IPS-NIHi7 (cell line): ENCODE measurements around the gene GABRG1.

Experiments
- DNase-seq: peaks from one replicate; pipeline ENCODE4 v3.0.0; 2012; ENCODE audit warnings: mixed read lengths; ENCODE audit errors: extremely low spot score

GABRG1 gene

DNA sequence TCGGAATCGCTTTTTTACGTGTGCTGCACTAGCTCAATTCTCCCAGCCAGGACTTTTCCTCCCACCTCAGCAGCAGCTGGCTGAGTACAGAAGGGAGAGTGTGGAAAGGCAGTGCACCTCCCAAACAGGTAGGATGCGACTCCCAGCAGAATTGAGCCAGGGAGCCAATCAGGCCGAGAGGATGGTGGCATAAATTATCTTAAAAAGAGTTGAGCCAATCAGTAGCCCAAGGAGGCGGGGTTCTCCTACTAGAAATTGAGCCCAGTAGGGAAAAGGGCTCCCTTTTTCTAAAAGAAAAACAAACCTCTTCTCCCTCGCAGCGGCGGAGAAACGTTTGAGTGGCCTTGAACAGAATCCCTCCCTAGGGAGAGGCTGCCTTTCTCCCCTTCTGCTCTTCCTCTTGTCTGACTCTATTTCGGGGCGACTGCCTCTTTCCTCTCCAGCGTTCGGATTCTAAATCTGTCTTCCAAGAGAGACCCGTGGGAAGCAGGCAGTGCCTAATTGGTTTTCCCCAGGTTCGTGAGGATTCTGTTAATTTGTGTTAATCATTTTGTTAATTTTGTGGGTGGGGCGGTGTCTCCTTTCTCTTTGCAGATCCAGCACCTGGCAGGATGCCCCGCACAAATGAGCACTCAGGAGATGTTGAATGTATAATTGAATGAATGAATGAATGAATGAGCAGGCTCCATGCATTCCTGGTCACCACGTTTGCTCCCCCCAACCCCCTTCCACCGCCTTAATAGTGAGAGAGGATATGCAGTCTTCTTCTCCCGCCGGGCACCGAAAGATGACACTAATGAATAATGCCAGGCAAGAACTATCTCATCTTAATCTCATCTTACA is at the start of gene GABRG1:
GABRG1 (minus strand) TSS at position 142 of the 843 bp plus-strand sequence; CDS start at position 1, 141 bp downstream.
- no peak for DNase-seq

- no peak for DNase-seq
These were observed 23.1 kb upstream of the GABRG1 start for GRCh38 chr4:46146993-46147392.

DNA sequence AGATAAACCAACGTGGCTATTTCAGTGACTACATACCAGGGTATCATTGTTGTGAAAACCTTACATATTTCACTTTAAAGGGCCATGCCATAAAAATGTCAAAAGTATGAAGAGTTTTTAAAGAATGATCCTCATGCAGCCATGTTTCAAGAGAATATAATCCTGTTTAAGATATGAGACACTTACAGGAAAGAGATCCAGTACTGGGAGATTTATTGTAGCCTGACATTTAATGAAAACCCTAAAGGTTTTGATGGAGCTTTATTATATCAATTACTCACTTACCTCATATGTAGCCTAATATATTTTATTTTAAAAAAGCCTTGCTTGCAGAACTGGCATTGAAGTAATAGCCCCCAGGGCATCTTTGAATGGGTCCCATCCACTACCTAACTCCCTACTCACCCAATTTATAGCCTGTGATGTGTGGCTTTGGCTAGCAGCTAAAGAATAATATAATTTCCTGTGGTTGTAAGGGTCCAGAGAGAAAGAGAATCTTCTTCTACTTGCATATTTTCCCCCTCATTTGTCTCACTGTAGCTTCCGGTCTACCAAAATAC is 7.7 kb upstream of the GABRG1 start:
- no peak for DNase-seq

GRCh38 chr4:46124773-46125413 is 1.0 kb upstream of the GABRG1 start:
- DNase-seq = no peak

DNA sequence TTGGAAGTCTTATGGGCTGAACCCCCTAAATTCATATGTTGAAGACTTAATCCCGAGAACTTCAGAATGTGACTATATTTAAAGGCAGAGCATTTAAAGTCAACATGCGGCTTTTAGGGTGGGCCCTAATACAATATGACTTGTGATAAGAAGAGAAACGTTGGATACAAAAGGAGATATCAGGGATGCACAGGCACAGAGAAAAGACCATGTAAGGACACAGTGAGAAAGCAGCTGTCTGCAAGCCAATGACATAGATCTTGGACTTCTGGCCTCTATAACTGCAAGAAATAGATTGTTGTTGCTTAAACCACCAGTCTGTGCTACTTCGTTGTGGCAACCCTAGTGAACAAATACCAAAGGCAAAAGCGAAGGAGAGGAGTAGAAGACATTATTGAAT is 42.2 kb downstream of the GABRG1 start:
- DNase-seq = no peak

DNA sequence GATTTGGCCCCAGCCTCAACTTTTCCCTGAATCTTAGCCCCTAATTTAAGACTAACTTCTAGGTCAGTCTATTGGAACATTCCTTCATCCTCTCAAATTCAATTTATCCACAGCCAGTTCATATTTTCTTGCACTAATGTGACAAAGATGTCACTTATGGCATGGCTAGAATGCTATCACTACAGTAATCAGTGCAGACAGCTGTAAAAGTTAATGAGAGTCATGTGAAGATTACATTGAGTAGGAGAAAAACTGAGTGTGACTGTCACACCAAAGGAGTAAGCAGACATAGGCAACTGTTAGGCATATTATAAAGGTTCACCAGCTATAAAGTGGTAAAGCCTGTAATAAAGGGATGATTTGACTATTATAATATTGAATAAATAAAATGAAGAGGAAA is 42.6 kb downstream of the GABRG1 start:
- no peak for DNase-seq

DNA sequence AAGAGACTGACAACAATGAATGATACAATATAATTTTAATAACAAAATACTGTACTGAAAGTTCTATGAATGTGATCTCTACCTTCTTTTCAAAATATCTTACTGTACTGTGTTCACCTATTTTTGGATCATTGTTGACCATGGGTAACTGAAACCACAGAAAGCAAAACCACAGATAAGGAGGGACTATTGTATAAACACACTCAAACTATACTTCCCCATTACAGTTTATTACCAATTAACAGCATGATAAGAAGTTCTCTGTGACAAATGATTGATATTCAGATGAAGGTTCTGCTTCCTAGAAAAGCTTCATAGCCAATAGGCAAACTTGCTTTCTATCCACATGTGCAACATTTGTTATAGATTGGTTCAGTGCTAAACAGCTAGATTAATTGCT is 50.1 kb downstream of the GABRG1 start:
- DNase-seq = no peak

- no peak for DNase-seq
These were observed 72.5 kb downstream of the GABRG1 start for GRCh38 chr4:46051392-46051791.

GRCh38 chr4:46032056-46032455 is 91.8 kb downstream of the GABRG1 start:
- no peak for DNase-seq

DNA sequence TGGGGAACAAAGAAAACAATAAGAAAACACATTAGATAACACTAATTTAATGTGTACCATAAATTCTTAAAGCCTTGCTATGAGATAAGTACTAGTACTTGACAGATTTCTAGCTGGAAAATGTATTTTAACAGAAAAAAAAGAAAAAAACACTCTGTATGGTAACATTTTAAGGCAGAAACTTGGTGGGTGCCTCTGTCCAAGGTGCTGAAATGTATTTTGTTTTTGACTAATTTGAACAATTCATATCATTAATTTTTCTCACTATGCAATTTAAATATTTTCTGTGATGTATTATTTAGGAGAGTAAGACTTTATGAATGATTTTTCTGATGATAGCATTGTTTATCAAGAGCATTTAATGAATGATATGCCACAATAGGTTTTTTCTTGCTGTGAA is 107.5 kb downstream of the GABRG1 start:
- DNase-seq = no peak

DNA sequence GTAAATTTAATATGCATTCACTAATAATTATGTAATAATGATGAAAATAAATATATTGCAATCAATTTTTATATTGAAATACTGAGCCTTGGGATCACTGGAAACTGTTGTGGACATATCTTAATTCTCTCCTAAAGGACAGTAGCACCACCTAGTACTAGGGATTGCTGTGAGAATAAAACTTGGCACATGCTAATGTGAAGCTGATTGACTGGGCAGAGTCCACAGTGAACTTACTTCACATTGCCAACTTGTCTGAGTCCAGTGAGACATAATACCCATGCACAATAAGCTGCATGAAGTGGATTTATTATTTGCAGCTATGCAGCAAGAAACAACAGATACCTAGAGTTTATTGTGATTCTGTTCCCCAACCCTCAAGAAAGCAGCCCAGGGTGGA is 131.1 kb downstream of the GABRG1 start:
- no peak for DNase-seq

GRCh38 chr4:45989775-45990174 is 134.1 kb downstream of the GABRG1 start:
- no peak for DNase-seq

- no peak for DNase-seq
These were observed 136.0 kb downstream of the GABRG1 start for GRCh38 chr4:45987858-45988257.
